ENCODE measurements around the gene GPC6.

- TF ChIP-seq CTCF (conservative IDR thresholded peaks at IDR 0.05) (no peak), ZFX (IDR thresholded peaks at IDR 0.05) (no peak)
Observed at GRCh38 chr13:93716623-93717022, 490.0 kb downstream of the GPC6 start.
